Trophoblast cell (in vitro differentiated cells and primary cell): ENCODE results near the gene PTGS1.

Experiments
- DNase-seq, 2 donors: peaks; one replicate each; pipeline ENCODE4 v3.0.0-alpha.2; 2016
- H2AFZ ChIP-seq: 2 replicates; pipeline ENCODE4 v1.6.1; 2013; ENCODE audit warnings: low read length, moderate library complexity, mild to moderate bottlenecking; ENCODE audit not compliant: insufficient read depth, poor library complexity
- H2AK5ac ChIP-seq: 2 replicates; pipeline ENCODE4 v1.6.1; 2013; ENCODE audit warnings: mild to moderate bottlenecking, low read length
- H2BK120ac ChIP-seq: 2 replicates; pipeline ENCODE4 v1.6.1; 2013; ENCODE audit warnings: low read length, mild to moderate bottlenecking, moderate library complexity; ENCODE audit not compliant: insufficient read depth, poor library complexity
- H2BK12ac ChIP-seq: 2 replicates; pipeline ENCODE4 v1.6.1; 2013; ENCODE audit warnings: mild to moderate bottlenecking, low read length, moderate library complexity
- H2BK5ac ChIP-seq: 2 replicates; pipeline ENCODE4 v1.6.1; 2013; ENCODE audit warnings: low read length, low read depth, moderate library complexity, mild to moderate bottlenecking; ENCODE audit not compliant: poor library complexity
- H3K14ac ChIP-seq: 2 replicates; pipeline ENCODE4 v1.6.1; 2013; ENCODE audit warnings: mild to moderate bottlenecking, low read length
- H3K18ac ChIP-seq: 2 replicates; pipeline ENCODE4 v1.6.1; 2013; ENCODE audit warnings: mild to moderate bottlenecking, low read length
- H3K23ac ChIP-seq: 2 replicates; pipeline ENCODE4 v1.6.1; 2013; ENCODE audit warnings: low read length
- H3K27ac ChIP-seq: 2 replicates; pipeline ENCODE4 v1.5.1; 2013; ENCODE audit warnings: low read depth, mild to moderate bottlenecking, inconsistent platforms, low read length, moderate library complexity
- H3K27me3 ChIP-seq: 2 replicates; pipeline ENCODE4 v1.6.1; 2013; ENCODE audit warnings: inconsistent platforms, mild to moderate bottlenecking, low read length, moderate library complexity; ENCODE audit not compliant: insufficient read depth
- H3K36me3 ChIP-seq, 2 experiments: 1 replicate in 1 of 2; 2 replicates in 1 of 2; pipeline ENCODE4 v1.6.1; 2013; ENCODE audit warnings: low read length in 2 of 2, mild to moderate bottlenecking in 2 of 2, moderate library complexity in 1 of 2; ENCODE audit not compliant: insufficient read depth in 2 of 2, control insufficient read depth in 1 of 2
- H3K4ac ChIP-seq: 2 replicates; pipeline ENCODE4 v1.6.1; 2013; ENCODE audit warnings: low read depth, mild to moderate bottlenecking, low read length, moderate library complexity
- H3K4me1 ChIP-seq, 2 experiments: 1 replicate in 1 of 2; 2 replicates in 1 of 2; pipeline ENCODE4 v1.6.1; 2013; ENCODE audit warnings: low read length in 2 of 2, mild to moderate bottlenecking in 2 of 2, moderate library complexity in 1 of 2; ENCODE audit not compliant: insufficient read depth in 2 of 2, control insufficient read depth in 1 of 2
- H3K4me2 ChIP-seq: 2 replicates; pipeline ENCODE4 v1.6.1; 2013; ENCODE audit warnings: inconsistent platforms, mild to moderate bottlenecking, low read length, moderate library complexity
- H3K4me3 ChIP-seq: 2 replicates; pipeline ENCODE4 v1.5.1; 2013; ENCODE audit warnings: mild to moderate bottlenecking, low read depth, low read length, inconsistent platforms
- H3K79me1 ChIP-seq: one replicate; pipeline ENCODE4 v1.6.1; 2013; ENCODE audit warnings: low read length
- H3K79me2 ChIP-seq: 2 replicates; pipeline ENCODE4 v1.6.1; 2013; ENCODE audit warnings: low read length, mild to moderate bottlenecking; ENCODE audit not compliant: control insufficient read depth, insufficient read depth, poor library complexity
- H3K9ac ChIP-seq: 2 replicates; pipeline ENCODE4 v1.6.1; 2013; ENCODE audit warnings: mild to moderate bottlenecking, low read length
- H3K9me3 ChIP-seq: 2 replicates; pipeline ENCODE4 v1.6.1; 2013; ENCODE audit warnings: low read depth, mild to moderate bottlenecking, control low read depth, inconsistent platforms, low read length; ENCODE audit not compliant: insufficient read depth
- H4K12ac ChIP-seq: 2 replicates; pipeline ENCODE4 v1.6.1; 2013; ENCODE audit warnings: low read depth, mild to moderate bottlenecking, low read length, moderate library complexity
- H4K8ac ChIP-seq: 2 replicates; pipeline ENCODE4 v1.6.1; 2013; ENCODE audit warnings: low read depth, mild to moderate bottlenecking, low read length, moderate library complexity
- H4K91ac ChIP-seq: one replicate; pipeline ENCODE4 v1.6.1; 2013; ENCODE audit warnings: low read depth, mild to moderate bottlenecking, low read length, moderate library complexity
- WGBS: extraction: QIAGEN DNeasy Blood & Tissue Kit; methylation state at CpG from one replicate; pipeline ENCODE4 v1.1.7; 2013; ENCODE audit warnings: missing lambda C conversion rate; ENCODE audit not compliant: insufficient read length, insufficient coverage; ENCODE audit errors: extremely low coverage; 5-methylcytosine and 5-hydroxymethylcytosine counted together

The PTGS1 gene

DNA sequence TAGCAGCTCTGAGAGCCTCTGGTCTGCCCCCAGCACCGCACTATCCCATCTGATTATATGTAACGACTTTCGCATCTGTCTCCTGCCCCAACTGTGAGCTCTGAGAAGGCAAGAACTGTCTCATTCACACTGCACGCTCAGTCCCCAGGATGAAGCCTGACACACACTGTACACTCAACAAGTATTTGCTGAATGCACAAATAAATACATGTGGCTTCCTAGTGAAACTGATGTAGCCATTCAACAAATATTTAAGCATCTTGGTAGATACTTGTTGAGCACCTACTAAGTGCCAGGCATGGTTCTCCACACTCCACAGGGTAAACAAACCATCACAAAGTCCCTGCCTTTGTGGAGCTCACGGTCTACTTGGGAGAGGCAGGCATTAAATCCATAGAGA is 34.6 kb upstream of the PTGS1 start:
- Histone ChIP-seq H3K4me3 (no peak overlapping the region), H3K79me1 (no peaks in the 10 kb centered on the region), H3K4me2 (no peak overlapping the region), H3K14ac (no peak overlapping the region), H2BK12ac (no peak overlapping the region), H4K12ac (no peak overlapping the region), H3K4ac (no peak overlapping the region), H3K27ac (no peak overlapping the region), H2AFZ (no peak overlapping the region), H3K9me3 (no peaks in the 10 kb centered on the region), H3K4me1 (no peaks in the 10 kb centered on the region), H3K18ac (no peak overlapping the region), H2AK5ac (no peak overlapping the region), H4K8ac (no peak overlapping the region), H4K91ac (no peak overlapping the region), H3K79me2 (no peaks in the 10 kb centered on the region), H2BK120ac (no peak overlapping the region), H2BK5ac (no peak overlapping the region), H3K23ac (no peak overlapping the region), H3K36me3 (no peaks in the 10 kb centered on the region), H3K9ac (no peak overlapping the region), H3K27me3 (no peaks in the 10 kb centered on the region)
- WGBS = no CpG with 5 or more reads among the region's 5 CpGs
- DNase-seq = no peak

DNA sequence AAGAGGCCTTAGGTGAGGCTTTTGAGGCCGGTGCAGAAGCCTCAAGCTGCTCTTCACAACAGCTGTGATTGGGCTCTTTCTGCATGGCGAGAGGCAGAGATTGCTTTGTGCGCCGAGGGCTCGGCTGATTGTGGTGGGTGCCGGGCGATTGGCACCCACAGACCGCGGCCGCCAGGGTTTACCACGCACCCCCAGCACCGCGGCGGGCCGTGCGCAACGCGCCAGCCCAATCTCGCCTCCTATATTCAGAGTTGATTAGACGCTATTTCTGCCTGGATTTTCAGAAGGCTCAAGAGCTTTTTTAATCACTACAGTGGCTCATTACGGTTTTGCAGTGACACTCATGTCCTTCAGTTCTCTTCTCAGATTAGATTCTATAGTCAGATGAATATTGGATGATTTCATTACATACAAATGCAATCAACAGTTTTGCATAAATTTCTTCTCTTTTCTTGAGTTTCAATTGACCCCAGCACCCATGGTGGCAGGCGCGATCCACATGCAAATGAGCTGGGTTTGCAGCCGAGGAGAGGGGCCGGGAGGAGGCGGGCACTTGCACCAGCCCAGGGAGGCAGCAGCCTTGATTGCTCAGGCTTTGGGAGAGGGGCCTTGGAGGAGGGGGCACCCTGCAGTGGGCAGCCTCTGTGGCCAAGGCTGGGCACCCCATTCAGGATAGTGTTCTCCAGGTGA is 33.8 kb upstream of the PTGS1 start:
- Histone ChIP-seq H3K23ac (no peak overlapping the region), H2BK5ac (no peak overlapping the region), H4K12ac (no peak overlapping the region), H3K27ac (no peak overlapping the region), H3K79me2 (no peaks in the 10 kb centered on the region), H3K4me2 (no peak overlapping the region), H3K79me1 (no peaks in the 10 kb centered on the region), H3K4me3 (no peak overlapping the region), H3K9ac (no peak overlapping the region), H3K14ac (no peak overlapping the region), H3K9me3 (no peaks in the 10 kb centered on the region), H3K27me3 (no peaks in the 10 kb centered on the region), H3K18ac (no peak overlapping the region), H4K91ac (no peak overlapping the region), H3K4ac (no peak overlapping the region), H2BK12ac (no peak overlapping the region), H2AK5ac (no peak overlapping the region), H4K8ac (no peak overlapping the region), H2AFZ (no peak overlapping the region), H3K4me1 (no peaks in the 10 kb centered on the region), H3K36me3 (no peaks in the 10 kb centered on the region), H2BK120ac (no peak overlapping the region)
- DNase-seq = no peak
- no CpG with 5 or more reads among the region's 26 CpGs for WGBS

DNA sequence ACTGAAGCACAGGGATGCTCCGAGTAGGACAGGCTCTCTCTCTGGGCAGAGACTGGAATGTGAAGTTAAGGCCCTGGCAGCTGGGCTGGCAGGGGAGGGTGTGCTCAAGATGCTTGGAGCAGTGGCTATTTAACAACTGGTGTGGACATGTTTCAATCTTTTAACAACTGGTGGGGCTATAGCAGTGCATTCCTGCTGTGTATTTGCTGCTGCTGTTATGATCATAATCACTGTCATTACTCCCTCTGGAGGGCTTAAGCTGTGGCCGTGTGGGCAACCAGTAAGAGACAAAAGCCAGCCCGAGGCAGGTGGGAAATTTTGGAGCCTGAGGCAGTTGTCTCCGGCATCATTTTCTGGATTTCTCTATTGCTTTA is 33.3 kb upstream of the PTGS1 start:
- no peak overlapping the region for H3K23ac ChIP-seq
- no CpG with 5 or more reads among the region's 4 CpGs for WGBS

DNA sequence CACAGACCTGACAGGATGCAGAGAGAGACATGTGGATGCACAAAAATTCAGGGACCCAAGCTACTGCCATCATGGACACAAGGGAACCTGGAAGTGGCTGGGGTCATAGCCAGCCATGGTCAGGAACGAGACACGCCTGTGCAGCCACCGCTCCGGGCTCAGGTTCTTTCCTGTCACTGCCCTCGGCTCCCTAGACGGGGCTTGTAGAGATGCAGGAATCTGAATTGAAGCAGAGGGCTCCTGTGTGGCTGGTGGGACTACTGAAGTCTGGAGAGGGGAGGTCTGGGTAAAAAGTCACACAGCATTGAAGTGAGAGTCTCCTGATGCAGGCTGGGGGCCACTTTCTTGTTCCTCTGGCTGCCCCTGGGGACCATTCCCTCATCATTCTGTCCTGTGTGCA is 32.3 kb upstream of the PTGS1 start:
- H3K27ac ChIP-seq = no peak overlapping the region
- no peaks in the 10 kb centered on the region for H3K9me3 ChIP-seq
- H3K9ac ChIP-seq = no peak overlapping the region
- H2BK5ac ChIP-seq = no peak overlapping the region
- H3K18ac ChIP-seq = no peak overlapping the region
- H3K79me1 ChIP-seq = no peaks in the 10 kb centered on the region
- H3K79me2 ChIP-seq = no peaks in the 10 kb centered on the region
- H2AK5ac ChIP-seq = no peak overlapping the region
- H3K23ac ChIP-seq = no peak overlapping the region
- no peak overlapping the region for H2AFZ ChIP-seq
- peaks cover 0 to 2% of the 10 kb centered on the region in 2 experiments for H3K4me1 ChIP-seq
- H4K12ac ChIP-seq = no peak overlapping the region
- no peaks in the 10 kb centered on the region for H3K36me3 ChIP-seq
- H3K4me3 ChIP-seq = no peak overlapping the region
- DNase-seq = no peak
- H3K14ac ChIP-seq = no peak overlapping the region
- no CpG with 5 or more reads among the region's 6 CpGs for WGBS
- H3K4me2 ChIP-seq = no peak overlapping the region
- no peak overlapping the region for H4K91ac ChIP-seq
- no peak overlapping the region for H4K8ac ChIP-seq
- no peak overlapping the region for H3K4ac ChIP-seq
- no peaks in the 10 kb centered on the region for H3K27me3 ChIP-seq
- no peak overlapping the region for H2BK12ac ChIP-seq
- H2BK120ac ChIP-seq = no peak overlapping the region

More for the DNA sequence above, 33.3 kb upstream of the PTGS1 start:
- Histone ChIP-seq H3K4ac (no peak overlapping the region), H3K4me3 (no peak overlapping the region), H3K36me3 (no peaks in the 10 kb centered on the region), H3K4me2 (no peak overlapping the region), H2BK12ac (no peak overlapping the region), H2BK120ac (no peak overlapping the region), H3K79me1 (no peaks in the 10 kb centered on the region), H4K8ac (no peak overlapping the region), H3K14ac (no peak overlapping the region), H3K18ac (no peak overlapping the region), H4K12ac (no peak overlapping the region), H3K27me3 (no peaks in the 10 kb centered on the region), H3K9ac (no peak overlapping the region), H3K4me1 (peaks cover 0 to 2% of the 10 kb centered on the region in 2 experiments), H2AK5ac (no peak overlapping the region), H4K91ac (no peak overlapping the region), H3K79me2 (no peaks in the 10 kb centered on the region), H2BK5ac (no peak overlapping the region), H2AFZ (no peak overlapping the region), H3K27ac (no peak overlapping the region), H3K9me3 (no peaks in the 10 kb centered on the region)
- no peak for DNase-seq
